ENCODE measurements around the gene FUT2. TPM values are rescaled to one million over a fixed set of nuclear protein-coding genes. Genes with fewer than 3 reads are reported as not detected.

FUT2 gene
- total RNA-seq, 1 donor from 2014 or later: not detected

DNA sequence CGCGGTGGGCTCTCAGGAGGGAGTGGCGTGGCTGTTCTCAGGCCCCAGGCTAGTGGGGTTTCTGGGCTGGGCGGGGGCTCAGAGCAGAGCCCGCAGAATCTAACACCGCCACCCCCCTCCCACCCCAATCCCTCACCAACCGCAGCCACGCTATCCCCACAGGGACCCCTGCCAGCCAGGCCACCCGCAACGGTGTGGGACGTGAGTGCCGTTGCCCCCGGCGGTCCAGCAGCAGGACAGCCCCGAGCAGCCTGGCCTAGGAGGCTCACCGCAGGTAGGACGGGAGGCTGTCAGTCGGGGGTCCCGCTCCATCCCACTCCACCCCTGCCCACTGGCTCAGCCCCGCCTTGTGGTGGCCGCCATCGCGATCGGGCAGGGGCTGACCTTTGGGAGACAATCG lies 22.8 kb upstream of the FUT2 start, which contains the start of gene NTN5:
Gene NTN5, minus strand, starts transcription at position 24 of the 400 bp plus-strand sequence. CDS start 2,031 bp downstream, outside the sequence.
- Histone ChIP-seq H3K27ac (no peak within 1 kb of the TSS), H3K9me3 (no peaks in the 10 kb centered on the region), H3K36me3 (no peaks in the 10 kb centered on the region), H3K4me1 (peaks cover 0 to 2% of the 10 kb centered on the region in 2 donors), H3K4me3 (no peak within 1 kb of the TSS), H3K27me3 (no peaks in the 10 kb centered on the region)
- intact Hi-C loops (cut with DNase I): no loop called here
- TF ChIP-seq, protein P1, sequence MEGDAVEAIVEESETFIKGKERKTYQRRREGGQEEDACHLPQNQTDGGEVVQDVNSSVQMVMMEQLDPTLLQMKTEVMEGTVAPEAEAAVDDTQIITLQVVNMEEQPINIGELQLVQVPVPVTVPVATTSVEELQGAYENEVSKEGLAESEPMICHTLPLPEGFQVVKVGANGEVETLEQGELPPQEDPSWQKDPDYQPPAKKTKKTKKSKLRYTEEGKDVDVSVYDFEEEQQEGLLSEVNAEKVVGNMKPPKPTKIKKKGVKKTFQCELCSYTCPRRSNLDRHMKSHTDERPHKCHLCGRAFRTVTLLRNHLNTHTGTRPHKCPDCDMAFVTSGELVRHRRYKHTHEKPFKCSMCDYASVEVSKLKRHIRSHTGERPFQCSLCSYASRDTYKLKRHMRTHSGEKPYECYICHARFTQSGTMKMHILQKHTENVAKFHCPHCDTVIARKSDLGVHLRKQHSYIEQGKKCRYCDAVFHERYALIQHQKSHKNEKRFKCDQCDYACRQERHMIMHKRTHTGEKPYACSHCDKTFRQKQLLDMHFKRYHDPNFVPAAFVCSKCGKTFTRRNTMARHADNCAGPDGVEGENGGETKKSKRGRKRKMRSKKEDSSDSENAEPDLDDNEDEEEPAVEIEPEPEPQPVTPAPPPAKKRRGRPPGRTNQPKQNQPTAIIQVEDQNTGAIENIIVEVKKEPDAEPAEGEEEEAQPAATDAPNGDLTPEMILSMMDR (IDR thresholded peaks at IDR 0.05): no peak
- no peak for DNase-seq (ENCODE audit: low spot score in 2 of 2)

DNA sequence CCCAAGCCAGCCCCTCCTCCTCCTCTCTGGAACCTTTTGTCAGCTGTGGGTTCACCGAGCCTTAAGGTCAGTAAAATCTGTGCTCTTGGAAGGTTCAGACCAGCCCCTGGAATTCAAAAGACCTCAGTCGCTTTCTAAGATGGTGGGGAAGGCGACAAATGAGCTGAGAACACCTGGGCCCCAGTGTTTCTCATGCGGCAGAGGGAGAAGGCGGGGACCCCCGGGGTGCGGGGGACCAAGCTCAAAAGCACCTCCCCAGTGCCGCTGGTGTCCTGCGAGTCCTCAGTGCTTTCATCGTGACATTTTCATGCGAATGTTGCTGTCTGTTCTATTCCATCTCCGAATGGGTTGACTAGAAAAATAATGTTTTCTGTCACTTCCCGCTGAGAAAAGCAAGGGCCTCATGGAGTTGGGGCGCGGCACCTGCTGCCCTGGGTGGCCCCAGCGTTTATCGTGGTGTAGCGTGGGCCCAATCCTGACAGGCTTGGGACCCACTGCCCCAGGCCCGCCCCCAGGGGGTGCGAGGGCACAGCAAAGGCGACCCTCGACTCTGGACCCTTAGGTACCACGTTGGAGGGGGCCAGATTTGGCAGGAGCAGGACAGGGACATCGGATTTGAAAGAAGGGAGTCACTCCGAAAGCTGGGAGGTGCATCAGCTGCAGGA lies 22.2 kb upstream of the FUT2 start:
- H3K27me3 ChIP-seq: no peaks in the 10 kb centered on the region
- H3K4me3 ChIP-seq: no peak overlapping the region
- no peaks in the 10 kb centered on the region for H3K9me3 ChIP-seq
- TF ChIP-seq, protein P1 (IDR thresholded peaks at IDR 0.05): no peak
- no peaks in the 10 kb centered on the region for H3K36me3 ChIP-seq
- intact Hi-C loops (cut with DNase I): loop anchor here (2.0 kb wide), 2 partner anchors 41 to 65 kb away; no protein-coding TSS in a partner anchor
- H3K27ac ChIP-seq: no peak overlapping the region
- peaks cover 0 to 2% of the 10 kb centered on the region in 2 donors for H3K4me1 ChIP-seq
- DNase-seq (ENCODE audit: low spot score in 2 of 2): no peak

DNA sequence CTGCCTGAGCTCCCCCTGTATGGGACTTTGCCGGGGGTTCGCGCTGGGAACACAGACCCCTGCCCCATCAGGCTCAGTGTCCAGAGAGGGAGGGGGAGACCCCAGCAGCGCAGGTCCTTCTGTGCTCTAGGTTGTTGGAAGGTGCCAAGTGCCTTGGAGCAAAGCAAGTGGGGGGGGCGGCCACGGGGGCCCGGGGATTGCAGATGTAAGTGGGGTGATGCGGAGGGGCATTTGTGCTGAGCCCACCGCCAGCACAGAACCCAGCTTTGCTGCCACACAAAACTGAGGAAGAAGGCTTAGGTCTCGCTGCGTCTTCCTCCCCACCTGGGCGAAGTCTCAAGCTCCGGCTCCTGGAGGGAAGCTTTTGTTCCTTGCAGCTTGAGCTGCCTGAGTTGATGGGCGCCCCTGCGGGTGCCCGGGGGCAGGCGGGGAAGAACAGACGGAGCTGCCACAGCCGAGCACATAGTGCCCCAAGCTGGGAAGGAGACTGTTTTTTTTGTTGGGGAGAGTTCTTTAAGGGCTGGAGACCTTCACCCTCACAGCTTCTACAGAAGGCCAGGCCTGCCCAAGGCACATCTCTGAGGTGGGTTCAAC lies 21.5 kb upstream of the FUT2 start:
- no peak for DNase-seq (ENCODE audit: low spot score in 2 of 2)
- no peak overlapping the region for H3K4me3 ChIP-seq
- intact Hi-C loops (cut with DNase I): loop anchor here (2.0 kb wide), 2 partner anchors 40 to 64 kb away; no protein-coding TSS in a partner anchor
- no peak overlapping the region for H3K27ac ChIP-seq
- TF ChIP-seq, protein P1 (IDR thresholded peaks at IDR 0.05): no peak
- peaks cover 0 to 2% of the 10 kb centered on the region in 2 donors for H3K4me1 ChIP-seq
- H3K27me3 ChIP-seq: no peaks in the 10 kb centered on the region
- no peaks in the 10 kb centered on the region for H3K36me3 ChIP-seq
- no peaks in the 10 kb centered on the region for H3K9me3 ChIP-seq

DNA sequence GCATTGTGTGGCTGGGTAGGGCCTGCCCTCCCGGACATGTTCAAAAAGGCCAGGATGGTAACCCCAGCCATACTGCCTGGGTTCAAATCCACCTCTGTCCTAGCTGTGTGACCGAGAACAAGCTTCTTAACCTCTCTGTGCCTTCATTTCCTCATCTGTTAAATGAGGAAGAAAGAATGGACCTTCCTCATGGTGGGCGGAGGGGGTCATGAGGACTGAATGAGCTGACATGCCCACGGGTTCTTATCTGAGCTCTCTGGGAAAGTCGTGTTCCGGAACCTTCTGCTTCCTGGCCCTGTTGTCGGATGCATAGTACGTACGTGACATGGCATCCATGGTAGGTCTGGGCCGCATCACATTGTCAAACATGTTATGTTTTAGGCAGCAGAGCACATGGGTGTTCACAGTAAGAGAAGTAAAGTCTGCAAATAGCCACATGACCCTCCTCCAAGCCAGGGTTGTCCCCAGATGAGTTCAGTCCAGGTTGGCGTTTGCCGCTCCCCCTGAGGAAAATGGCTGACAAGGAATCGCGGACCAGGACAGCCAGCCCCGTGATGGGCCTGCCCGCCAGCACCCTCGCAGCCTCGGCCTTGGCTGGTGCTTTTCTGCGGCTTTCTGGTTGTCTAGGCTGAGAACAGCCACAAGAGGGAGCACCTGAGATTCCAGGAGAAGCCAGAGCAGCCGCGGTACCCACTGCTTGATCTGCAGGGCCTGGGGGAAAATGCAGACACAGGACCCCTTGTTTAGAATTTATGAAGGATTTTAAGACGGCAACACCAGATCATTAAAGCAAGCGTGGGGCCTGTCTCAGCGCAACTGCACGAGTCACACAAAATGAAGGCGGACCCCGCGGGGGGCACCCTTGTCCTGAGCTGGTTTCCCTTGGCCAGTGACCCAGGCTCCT lies 20.6 kb upstream of the FUT2 start:
- peak; percentile 20 to 90 for DNase-seq (ENCODE audit: low spot score in 2 of 2)
- intact Hi-C loops (cut with DNase I): loop anchor here (1.0 to 2.0 kb wide), 3 partner anchors 29 to 64 kb away; partner anchors contain the start of gene CA11
- H3K27ac ChIP-seq: no peak overlapping the region
- H3K4me3 ChIP-seq: no peak overlapping the region
- no peaks in the 10 kb centered on the region for H3K9me3 ChIP-seq
- H3K27me3 ChIP-seq: no peaks in the 10 kb centered on the region
- peaks cover 0 to 2% of the 10 kb centered on the region in 2 donors for H3K4me1 ChIP-seq
- H3K36me3 ChIP-seq: no peaks in the 10 kb centered on the region
- TF ChIP-seq, protein P1 (IDR thresholded peaks at IDR 0.05): peak; percentile 84 to 89 (median 86)

DNA sequence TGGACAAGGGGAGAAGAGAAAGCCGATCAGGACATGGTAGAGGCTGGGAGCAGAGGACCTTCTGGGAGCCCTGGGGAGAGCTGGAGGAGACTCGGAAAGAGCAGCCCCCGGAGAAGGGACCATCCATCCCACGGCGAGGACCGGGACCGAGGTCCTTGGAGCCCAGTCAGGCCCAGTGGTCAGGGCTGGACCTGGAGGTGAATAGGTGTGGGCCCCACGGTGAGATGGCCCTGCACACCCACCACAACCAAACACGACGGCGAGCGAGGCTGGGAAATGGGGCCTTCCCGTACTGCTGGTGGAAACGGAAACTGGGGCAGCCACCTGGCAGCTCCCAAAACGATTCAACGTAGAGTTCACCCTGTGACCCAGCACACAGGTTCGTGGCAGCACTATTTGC lies 19.3 kb upstream of the FUT2 start:
- TF ChIP-seq, protein P1 (IDR thresholded peaks at IDR 0.05): no peak
- DNase-seq (ENCODE audit: low spot score in 2 of 2): no peak
- no peaks in the 10 kb centered on the region for H3K27me3 ChIP-seq
- H3K4me1 ChIP-seq: peaks cover 0 to 2% of the 10 kb centered on the region in 2 donors
- H3K9me3 ChIP-seq: no peaks in the 10 kb centered on the region
- H3K4me3 ChIP-seq: no peak overlapping the region
- no peaks in the 10 kb centered on the region for H3K36me3 ChIP-seq
- H3K27ac ChIP-seq: no peak overlapping the region
- intact Hi-C loops (cut with DNase I): no loop called here
